MM.1S (cell line): Measurements from ENCODE around the gene MLANA.

Experiments used
- EZH2phosphoT487 ChIP-seq: fragments of 300-600 bp; sonication (generic); IDR thresholded peaks from 2 replicates; pipeline ENCODE4 v1.6.1; 2018; ENCODE audit warnings: antibody characterized with exemption, low read length
- TF ChIP-seq, protein P1 (sequence below): fragments of 300-600 bp; sonication (generic); IDR thresholded peaks from 2 replicates; pipeline ENCODE4 v1.5.1; 2016; ENCODE audit warnings: antibody characterized with exemption, low read length, mixed read lengths

DNA sequence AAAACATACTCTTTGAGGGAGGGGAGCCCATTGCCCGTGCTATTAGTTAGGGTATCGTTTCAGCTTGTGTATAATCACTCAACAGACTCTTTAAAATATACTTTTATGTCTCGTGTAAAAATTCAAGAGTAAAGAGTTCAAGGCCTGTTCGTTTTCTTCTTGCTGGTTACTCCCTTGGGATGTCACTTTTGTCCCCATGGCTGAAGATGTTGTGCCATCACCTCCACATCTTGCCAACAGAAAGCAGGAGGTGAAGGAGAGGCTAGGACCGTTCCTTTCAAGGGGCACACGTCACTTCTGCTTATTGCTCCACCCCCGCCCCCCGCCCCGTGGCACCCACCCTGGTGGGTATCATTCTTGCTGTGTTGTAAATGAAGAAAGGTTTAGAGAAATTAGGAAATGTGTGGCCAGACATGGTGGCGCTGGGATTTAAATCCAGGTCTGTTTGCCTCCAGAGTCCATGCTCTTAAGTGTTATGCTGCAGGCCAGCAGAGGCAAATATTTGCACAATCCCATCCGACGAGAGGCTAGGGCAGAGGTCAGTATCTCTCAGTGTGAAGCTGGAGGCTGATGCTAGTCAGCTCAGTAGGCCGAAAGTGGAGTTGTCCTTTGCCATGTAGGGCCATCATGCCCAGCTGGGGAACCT lies 3.0 kb downstream of the MLANA start:
- TF ChIP-seq, protein P1, sequence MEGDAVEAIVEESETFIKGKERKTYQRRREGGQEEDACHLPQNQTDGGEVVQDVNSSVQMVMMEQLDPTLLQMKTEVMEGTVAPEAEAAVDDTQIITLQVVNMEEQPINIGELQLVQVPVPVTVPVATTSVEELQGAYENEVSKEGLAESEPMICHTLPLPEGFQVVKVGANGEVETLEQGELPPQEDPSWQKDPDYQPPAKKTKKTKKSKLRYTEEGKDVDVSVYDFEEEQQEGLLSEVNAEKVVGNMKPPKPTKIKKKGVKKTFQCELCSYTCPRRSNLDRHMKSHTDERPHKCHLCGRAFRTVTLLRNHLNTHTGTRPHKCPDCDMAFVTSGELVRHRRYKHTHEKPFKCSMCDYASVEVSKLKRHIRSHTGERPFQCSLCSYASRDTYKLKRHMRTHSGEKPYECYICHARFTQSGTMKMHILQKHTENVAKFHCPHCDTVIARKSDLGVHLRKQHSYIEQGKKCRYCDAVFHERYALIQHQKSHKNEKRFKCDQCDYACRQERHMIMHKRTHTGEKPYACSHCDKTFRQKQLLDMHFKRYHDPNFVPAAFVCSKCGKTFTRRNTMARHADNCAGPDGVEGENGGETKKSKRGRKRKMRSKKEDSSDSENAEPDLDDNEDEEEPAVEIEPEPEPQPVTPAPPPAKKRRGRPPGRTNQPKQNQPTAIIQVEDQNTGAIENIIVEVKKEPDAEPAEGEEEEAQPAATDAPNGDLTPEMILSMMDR = no peak
- TF ChIP-seq EZH2phosphoT487 = no peak
